HepG2 (cell line): ENCODE data around the gene GUK1. TPM values are rescaled to one million over a fixed set of nuclear protein-coding genes. Genes with fewer than 3 reads are reported as not detected.

ENCODE experiments used
- ATAC-seq: fragments of 200-7000 bp; cut with Tn5 transposase; 3 replicates; pipeline ENCODE4 v1.9.1; 2020; ENCODE audit warnings: mild to moderate bottlenecking, moderate library complexity
- BruUV-seq: library from RNA; stranded (reverse); fragments of 400-500 nt; replicated peaks from 2 replicates; lab custom pipeline; 2021; lab: Mats Ljungman, UMichigan
- CTCF ChIA-PET: fragments of 300-600 bp; formaldehyde crosslinking; extraction: SDS; loops from one replicate; lab custom pipeline; 2021; ENCODE audit warnings: low total read pairs, inconsistent platforms, low intra/inter-chr PET ratio; lab: Yijun Ruan, JAX
- POLR2A ChIA-PET: fragments of 350-600 bp; sonication (Branson Sonifier 250); formaldehyde crosslinking; loops from one replicate; lab custom pipeline; 2020; ENCODE audit warnings: antibody characterized with exemption, inconsistent platforms; lab: Yijun Ruan, JAX
- DNase-seq: peaks from one replicate; pipeline ENCODE4 v3.0.0-alpha.2; 2015; ENCODE audit warnings: low spot score
- FAIRE-seq: peaks from 3 replicates; lab custom pipeline; 2011; peaks lifted over from hg19 to GRCh38; lab: Jason Lieb, UNC
- H2AFZ ChIP-seq: one replicate; pipeline ENCODE4 v1.6.1; 2011; ENCODE audit warnings: low read length, inconsistent platforms
- H3K27ac ChIP-seq: fragments of 300-600 bp; 3 replicates; pipeline ENCODE4 v1.8.0; 2011; ENCODE audit warnings: mixed run types, mild to moderate bottlenecking, mixed read lengths, low read length, inconsistent platforms; ENCODE audit not compliant: insufficient read depth; ENCODE audit errors: extremely low read length
- H3K27me3 ChIP-seq, 2 experiments: fragments of 200-600 bp in 1 of 2; 2 replicates in 1 of 2; 3 replicates in 1 of 2; pipeline versions ENCODE4 v1.6.0 to v1.8.0; 2011; ENCODE audit warnings: low read length in 2 of 2, mild to moderate bottlenecking in 2 of 2, moderate library complexity in 2 of 2, inconsistent platforms in 1 of 2; ENCODE audit not compliant: insufficient read depth in 2 of 2, control insufficient read depth in 1 of 2
- H3K36me3 ChIP-seq, 2 experiments: fragments of 200-600 bp in 1 of 2; replicated peaks in 1 of 2; 2 replicates in 1 of 2; 3 replicates in 1 of 2; pipeline versions ENCODE4 v1.5.1 to v1.8.0; 2011; ENCODE audit warnings: low read length in 2 of 2, inconsistent platforms in 1 of 2; ENCODE audit not compliant: insufficient read depth in 2 of 2, control insufficient read depth in 1 of 2
- H3K4me1 ChIP-seq: 2 replicates; pipeline ENCODE4 v1.5.1; 2012; ENCODE audit warnings: low read length, inconsistent platforms; ENCODE audit not compliant: insufficient read depth
- H3K4me2 ChIP-seq: 2 replicates; pipeline ENCODE4 v1.6.0; 2011; ENCODE audit warnings: low read depth, low read length, inconsistent platforms
- H3K4me3 ChIP-seq, 3 experiments: fragments of 200-600 bp in 1 of 3; sonication (generic), shearing (Covaris generic) in 1 of 3; replicated peaks in 1 of 3; 2 replicates each; pipeline ENCODE4 v1.5.1; 2011 to 2016; ENCODE audit warnings: low read length in 3 of 3, inconsistent platforms in 2 of 3, low read depth in 2 of 3, mild to moderate bottlenecking in 2 of 3, control low read depth in 1 of 3, mixed read lengths in 1 of 3; ENCODE audit not compliant: insufficient read depth in 1 of 3
- H3K79me2 ChIP-seq: one replicate; pipeline ENCODE4 v1.6.1; 2011; ENCODE audit warnings: low read length, inconsistent platforms; ENCODE audit not compliant: insufficient read depth
- H3K9ac ChIP-seq: 2 replicates; pipeline ENCODE4 v1.6.0; 2011; ENCODE audit warnings: mild to moderate bottlenecking, low read depth, low read length, inconsistent platforms; ENCODE audit not compliant: insufficient read depth
- H3K9me3 ChIP-seq: 2 replicates; pipeline ENCODE4 v1.5.1; 2012; ENCODE audit warnings: mild to moderate bottlenecking, low read length
- H4K20me1 ChIP-seq: 2 replicates; pipeline ENCODE4 v1.6.0; 2011; ENCODE audit warnings: inconsistent platforms, mild to moderate bottlenecking, low read length, moderate library complexity; ENCODE audit not compliant: insufficient read depth
- AGO2 ChIP-seq: fragments of 200-400 bp; formaldehyde crosslinking; optimal IDR thresholded peaks from 2 replicates; pipeline ENCODE3; 2017; ENCODE audit warnings: mild to moderate bottlenecking, low read depth, low read length, moderate library complexity
- ARNT ChIP-seq: fragments of 450-650 bp; IDR thresholded peaks from 2 replicates; pipeline ENCODE4 v1.6.1; 2017
- ISX ChIP-seq: sonication (generic); formaldehyde crosslinking; conservative IDR thresholded peaks from 2 replicates; pipeline ENCODE4 v1.5.0; 2020; ENCODE audit warnings: missing genetic modification reagents
- JDP2 ChIP-seq: sonication (generic); formaldehyde crosslinking; IDR thresholded peaks from 2 replicates; pipeline ENCODE4 v1.8.1; 2022; ENCODE audit warnings: missing genetic modification reagents, borderline replicate concordance
- MYPOP ChIP-seq: sonication (generic); formaldehyde crosslinking; IDR thresholded peaks from 2 replicates; pipeline ENCODE4 v1.8.1; 2023; ENCODE audit warnings: mild to moderate bottlenecking, moderate library complexity, missing genetic modification reagents
- RBM22 ChIP-seq: fragments of 200-400 bp; formaldehyde crosslinking; optimal IDR thresholded peaks from 2 replicates; pipeline ENCODE3; 2017; ENCODE audit warnings: mild to moderate bottlenecking, low read length, moderate library complexity
- TBP ChIP-seq: sonication (generic); formaldehyde crosslinking; IDR thresholded peaks from 2 replicates; pipeline ENCODE4 v1.5.0; 2020; ENCODE audit warnings: missing genetic modification reagents
- ZC3H13 ChIP-seq: sonication (generic); formaldehyde crosslinking; IDR thresholded peaks from 2 replicates; pipeline ENCODE4 v1.8.1; 2023; ENCODE audit warnings: mild to moderate bottlenecking, missing genetic modification reagents, moderate library complexity
- ZNF337 ChIP-seq: sonication (generic); formaldehyde crosslinking; IDR thresholded peaks from 2 replicates; pipeline ENCODE4 v1.5.1; 2020; ENCODE audit warnings: missing genetic modification reagents, low read depth, mild to moderate bottlenecking, borderline replicate concordance
- ZNF407 ChIP-seq: sonication (generic); formaldehyde crosslinking; IDR thresholded peaks from one replicate; pipeline ENCODE4 v1.5.1; 2020; ENCODE audit warnings: mild to moderate bottlenecking, missing genetic modification reagents; ENCODE audit errors: not compliant biosample characterization
- ZNF597 ChIP-seq: sonication (generic); formaldehyde crosslinking; IDR thresholded peaks from 2 replicates; pipeline ENCODE4 v1.5.0; 2020; ENCODE audit warnings: missing genetic modification reagents
- ZNF790 ChIP-seq: sonication (generic); formaldehyde crosslinking; IDR thresholded peaks from 2 replicates; pipeline ENCODE4 v1.8.0; 2022; ENCODE audit warnings: missing genetic modification reagents, mild to moderate bottlenecking, borderline replicate concordance
- WGBS: methylation state at CpG from one replicate; pipeline ENCODE4 v1.1.6; 2017; ENCODE audit warnings: low lambda C conversion rate; 5-methylcytosine and 5-hydroxymethylcytosine counted together
- in situ Hi-C: cut with HindIII; loops from 2 replicates; pipeline ENCODE4 v1.10.0; 2017; ENCODE audit warnings: low pct_unique_long_range_greater_than_20kb; ENCODE audit not compliant: extremely low pct_ligation_motif_present
- intact Hi-C: fragments of 100-400 bp; cut with micrococcal nuclease; formaldehyde crosslinking; loops from one replicate; pipeline ENCODE4 v1.10.0; 2022; ENCODE audit not compliant: unreplicated experiment
- polyA plus RNA-seq, 8 experiments: library from polyadenylated mRNA; depleted of rRNA in 3 of 8; stranded (reverse) in 7 of 8; unstranded in 1 of 8; fragments of >200 nt; fragmentation: Illumina TruSeq in 4 of 8; extraction: Trizol in 4 of 8; gene quantifications; 2 replicates each; pipeline versions ENCODE4 v1.2.1 to v1.2.3, GENCODE V29; 2011 to 2016; ENCODE audit warnings: low read depth in 4 of 8, missing spikeins in 1 of 8, mixed read lengths in 1 of 8; ENCODE audit not compliant: insufficient read depth in 1 of 8
- total RNA-seq, 5 experiments: library from RNA; depleted of rRNA; stranded (reverse); fragments of >200 nt; fragmentation: Illumina TruSeq; extraction: Trizol; gene quantifications; 2 replicates each; pipeline ENCODE4 v1.2.3, GENCODE V29; 2016; ENCODE audit warnings: low read depth in 1 of 5

Gene GUK1
- total and polyA plus RNA-seq, 2 of the 13 experiments (the other 11 are each of a cell fraction or from before 2014, with no cell fraction given), result 116 to 154 TPM

GRCh38 chr1:228097333-228098081 lies 42.6 kb upstream of the GUK1 start:
- intact Hi-C loops, result no loop called here
- Histone ChIP-seq H2AFZ (no peak overlapping the region), H3K9me3 (peaks cover 23% of the 10 kb centered on the region), H3K4me1 (peaks cover 15% of the 10 kb centered on the region), H3K4me3 (no peak overlapping the region), H3K79me2 (peaks cover 70% of the 10 kb centered on the region), H3K9ac (no peak overlapping the region), H3K27me3 (no peaks in the 10 kb centered on the region; a peak in 1 of 5 replicates), H4K20me1 (peaks cover 82% of the 10 kb centered on the region), H3K27ac (no peak overlapping the region), H3K4me2 (no peak overlapping the region), H3K36me3 (peaks cover 20 to 51% of the 10 kb centered on the region in 2 experiments; a peak in 4 of 5 replicates)
- POLR2A ChIA-PET, result interaction anchor here (2.4 kb wide), 1 partner anchor 14 kb away, joined by 10 read pairs; no protein-coding TSS in a partner anchor
- ATAC-seq, result no peak
- DNase-seq, result no peak
- CTCF ChIA-PET, result no interaction called here
- no TSS peak for BruUV-seq
- in situ Hi-C loops, result no loop called here
- WGBS, result 96% methylated on average over 13 of the region's 34 CpGs
- 0 out of 2 replicates have a peak, but pooled peaks have one; percentile 26 for TF ChIP-seq ZC3H13 (CRISPR knock-in tag)
- no peak for TF ChIP-seq TBP (CRISPR knock-in tag)
- no peak for TF ChIP-seq ZNF790
- no peak for TF ChIP-seq JDP2 (CRISPR knock-in tag)
- TF ChIP-seq MYPOP (CRISPR knock-in tag), result no peak
- peak; percentile 19 for TF ChIP-seq RBM22
- peak; percentile 71 for TF ChIP-seq AGO2
- TF ChIP-seq ISX, result no peak
- TF ChIP-seq ZNF337, result no peak
- TF ChIP-seq ZNF597 (CRISPR knock-in tag), result no peak
- TF ChIP-seq ARNT, result no peak
- TF ChIP-seq ZNF407 (CRISPR knock-in tag), result no peak
- FAIRE-seq, result no peak
